B cell (primary cell): ENCODE results near the gene CAMK2D. TPM values are rescaled to one million over a fixed set of nuclear protein-coding genes. Genes with fewer than 3 reads are reported as not detected.

Experiments used
- ATAC-seq: fragments of 200-7000 bp; cut with Tn5 transposase; one replicate; pipeline ENCODE4 v1.10.0; 2021; ENCODE audit warnings: low read depth, mild to moderate bottlenecking, moderate number of reproducible peaks, moderate library complexity
- CTCF ChIA-PET: fragments of 350-600 bp; sonication (Branson Sonifier 250); formaldehyde crosslinking; loops from one replicate; lab custom pipeline; 2021; ENCODE audit warnings: antibody characterized with exemption, inconsistent platforms; lab: Charles Lee
- POLR2A ChIA-PET: fragments of 350-600 bp; sonication (Branson Sonifier 250); formaldehyde crosslinking; loops from one replicate; lab custom pipeline; 2021; ENCODE audit warnings: antibody characterized with exemption; lab: Charles Lee
- DNase-seq: peaks from one replicate; pipeline ENCODE4 v3.0.0; 2013
- H2AFZ ChIP-seq: 2 replicates; pipeline ENCODE4 v1.6.1; 2012; ENCODE audit warnings: mild to moderate bottlenecking, low read depth, low read length; ENCODE audit not compliant: insufficient read depth, poor library complexity, severe bottlenecking
- H3K27ac ChIP-seq, 2 donors: 1 replicate in 1 of 2; 2 replicates in 1 of 2; pipeline ENCODE4 v1.5.1; 2012 to 2013; ENCODE audit warnings: low read length in 2 of 2, mild to moderate bottlenecking in 2 of 2, moderate library complexity in 1 of 2
- H3K27me3 ChIP-seq, 4 experiments: fragments of 200-600 bp in 1 of 4; sonication (generic) in 1 of 4; replicated peaks in 1 of 4; 1 replicate in 2 of 4; 2 replicates in 2 of 4; pipeline versions ENCODE4 v1.6.1 to v1.7.0; 2013 to 2016; ENCODE audit warnings: low read length in 3 of 4, mild to moderate bottlenecking in 2 of 4, mixed read lengths in 1 of 4, moderate library complexity in 1 of 4; ENCODE audit not compliant: insufficient read depth in 4 of 4, control insufficient read depth in 3 of 4; ENCODE audit errors: control extremely low read depth in 1 of 4
- H3K36me3 ChIP-seq, 2 experiments: replicated peaks in 1 of 2; 1 replicate in 1 of 2; 2 replicates in 1 of 2; pipeline versions ENCODE4 v1.6.1 to v1.7.1; 2013; ENCODE audit warnings: low read length in 1 of 2; ENCODE audit not compliant: insufficient read depth in 2 of 2, control insufficient read depth in 1 of 2; ENCODE audit errors: control extremely low read depth in 1 of 2, extremely low read depth in 1 of 2
- H3K4me1 ChIP-seq, 2 donors: fragments of 200-600 bp in 1 of 2; sonication (generic) in 1 of 2; 1 replicate in 1 of 2; 2 replicates in 1 of 2; pipeline versions ENCODE4 v1.5.1 to v1.6.1; 2013 to 2017; ENCODE audit warnings: low read length in 2 of 2; ENCODE audit not compliant: control insufficient read depth in 2 of 2, insufficient read depth in 2 of 2
- H3K4me2 ChIP-seq: replicated peaks from 2 replicates; pipeline ENCODE3; 2012; ENCODE audit warnings: mild to moderate bottlenecking, low read depth, low read length; ENCODE audit not compliant: poor library complexity, severe bottlenecking
- H3K4me3 ChIP-seq, 5 experiments: fragments of 200-600 bp in 1 of 5; sonication (generic) in 1 of 5; 1 replicate in 3 of 5; 2 replicates in 2 of 5; pipeline versions ENCODE4 v1.5.1 to v1.7.0; 2011 to 2016; ENCODE audit warnings: low read length in 4 of 5, mild to moderate bottlenecking in 4 of 5, low read depth in 2 of 5, control low read depth in 1 of 5, moderate library complexity in 1 of 5; ENCODE audit not compliant: insufficient read depth in 1 of 5; ENCODE audit errors: control extremely low read depth in 1 of 5, extremely low read depth in 1 of 5
- H3K79me2 ChIP-seq: fragments of 200-600 bp; sonication (generic); one replicate; pipeline ENCODE4 v1.6.0; 2016; ENCODE audit warnings: low read length; ENCODE audit not compliant: control insufficient read depth, insufficient read depth
- H3K9ac ChIP-seq: fragments of 200-600 bp; sonication (generic); 2 replicates; pipeline ENCODE4 v1.6.1; 2017; ENCODE audit warnings: mild to moderate bottlenecking, low read length, moderate library complexity
- H3K9me3 ChIP-seq, 3 donors: one replicate each; pipeline versions ENCODE4 v1.6.1 to v1.7.1; 2013; ENCODE audit warnings: low read length in 2 of 3; ENCODE audit not compliant: control insufficient read depth in 2 of 3, insufficient read depth in 1 of 3; ENCODE audit errors: control extremely low read depth in 1 of 3
- H4K20me1 ChIP-seq: 2 replicates; pipeline ENCODE4 v1.6.0; 2012; ENCODE audit warnings: mild to moderate bottlenecking, low read length; ENCODE audit not compliant: insufficient read depth, control insufficient read depth, poor library complexity, severe bottlenecking
- H3K27ac Mint-ChIP-seq: one replicate; pipeline ENCODE4 v1.8.0; 2021; ENCODE audit warnings: mixed read lengths
- H3K27me3 Mint-ChIP-seq: one replicate; pipeline ENCODE4 v1.8.0; 2021; ENCODE audit warnings: mixed read lengths
- H3K4me1 Mint-ChIP-seq: one replicate; pipeline ENCODE4 v1.8.0; 2021; ENCODE audit warnings: mixed read lengths
- H3K4me3 Mint-ChIP-seq: one replicate; pipeline ENCODE4 v1.8.0; 2021; ENCODE audit warnings: mixed read lengths
- H3K9me3 Mint-ChIP-seq: one replicate; pipeline ENCODE4 v1.8.0; 2022; ENCODE audit warnings: mixed read lengths; ENCODE audit not compliant: insufficient read depth
- CTCF ChIP-seq: fragments of 200-600 bp; IDR thresholded peaks from one replicate; pipeline ENCODE4 v1.8.0; 2022; ENCODE audit warnings: antibody characterized with exemption, mild to moderate bottlenecking
- EZH2 ChIP-seq: IDR thresholded peaks from 2 replicates; pipeline ENCODE4 v1.6.1; 2012; ENCODE audit warnings: borderline replicate concordance, low read depth, mild to moderate bottlenecking, moderate library complexity, low read length; ENCODE audit not compliant: insufficient read depth, poor library complexity, severe bottlenecking
- WGBS: methylation state at CpG from one replicate; pipeline ENCODE4 v1.1.5; 2013; ENCODE audit warnings: missing lambda C conversion rate; ENCODE audit not compliant: insufficient coverage; 5-methylcytosine and 5-hydroxymethylcytosine counted together
- intact Hi-C: fragments of 100-400 bp; cut with micrococcal nuclease; formaldehyde crosslinking; loops from one replicate; pipeline ENCODE4 v1.10.0; 2022
- polyA plus RNA-seq: library from polyadenylated mRNA; depleted of rRNA; stranded (reverse); fragments of >200 nt; gene quantifications from 2 replicates; pipeline ENCODE4 v1.2.3, GENCODE V29; 2012
- total RNA-seq, 2 donors: library from RNA; stranded (reverse); fragments of 120-200 nt in 1 of 2; gene quantifications; 1 replicate in 1 of 2; 2 replicates in 1 of 2; pipeline versions ENCODE4 v1.2.3 to v1.2.4, GENCODE V29; 2013 to 2022

The CAMK2D gene
- total and polyA plus RNA-seq, 2 donors (not counting 1 experiment from before 2014, with no cell fraction given): 26.3 to 57.0 TPM

GRCh38 chr4:113525521-113525920, 236.0 kb downstream of the CAMK2D start:
- no peak for TF ChIP-seq CTCF
- no peak for TF ChIP-seq EZH2
- Mint-ChIP-seq H3K27me3 (no peaks in the 10 kb centered on the region), H3K27ac (no peak overlapping the region), H3K9me3 (no peaks in the 10 kb centered on the region), H3K4me3 (no peak overlapping the region), H3K4me1 (peaks cover 6% of the 10 kb centered on the region)
- Histone ChIP-seq H3K36me3 (peaks cover 4 to 48% of the 10 kb centered on the region in 2 experiments), H3K9ac (no peak overlapping the region), H3K9me3 (no peaks in the 10 kb centered on the region), H3K4me1 (no peaks in the 10 kb centered on the region), H3K79me2 (peaks cover 1% of the 10 kb centered on the region), H3K4me3 (no peak overlapping the region), H3K4me2 (no peak overlapping the region), H4K20me1 (no peaks in the 10 kb centered on the region), H3K27me3 (no peaks in the 10 kb centered on the region), H3K27ac (no peak overlapping the region), H2AFZ (no peak overlapping the region)
- 100% methylated on average over 2 of the region's 2 CpGs for WGBS
- intact Hi-C loops: no loop called here
- ChIA-PET POLR2A (no interaction called here), CTCF (no interaction called here)
- no peak for DNase-seq
- no peak for ATAC-seq

- TF ChIP-seq CTCF (no peak), EZH2 (no peak)
- no peak overlapping the region for H3K9ac ChIP-seq
- Mint-ChIP-seq H3K4me3 (no peak overlapping the region), H3K27ac (no peak overlapping the region), H3K27me3 (no peaks in the 10 kb centered on the region), H3K9me3 (no peaks in the 10 kb centered on the region), H3K4me1 (peaks cover 6% of the 10 kb centered on the region)
- H3K4me1 ChIP-seq: no peaks in the 10 kb centered on the region
- peaks cover 4 to 45% of the 10 kb centered on the region in 2 experiments for H3K36me3 ChIP-seq
- no peak overlapping the region for H3K4me3 ChIP-seq
- no peaks in the 10 kb centered on the region for H3K27me3 ChIP-seq
- no CpG with 5 or more reads among the region's 2 CpGs for WGBS
- no peaks in the 10 kb centered on the region for H3K9me3 ChIP-seq
- H3K79me2 ChIP-seq: no peaks in the 10 kb centered on the region
- intact Hi-C loops: no loop called here
- ATAC-seq (no peak), DNase-seq (no peak)
- POLR2A ChIA-PET: no interaction called here
- no peak overlapping the region for H2AFZ ChIP-seq
- CTCF ChIA-PET: no interaction called here
- H4K20me1 ChIP-seq: no peaks in the 10 kb centered on the region
- no peak overlapping the region for H3K4me2 ChIP-seq
- no peak overlapping the region for H3K27ac ChIP-seq
Observed at GRCh38 chr4:113524505-113525186, 236.9 kb downstream of the CAMK2D start.
